Stimulated activated CD8-positive, alpha-beta memory T cell treated with anti-CD3 and anti-CD28 coated beads, Interleukin-4, amount 100 ng/mL, for 48 hours (primary cell): ENCODE results near the gene BHMT.
"Not testable (repeated sequence)": the region's sequence is repeated elsewhere in the genome, so short reads cannot be mapped to it uniquely, and the experiment has no call there.

Experiments
- DNase-seq: peaks from one replicate; pipeline ENCODE4 v3.0.0-alpha.2; 2020

BHMT gene

DNA sequence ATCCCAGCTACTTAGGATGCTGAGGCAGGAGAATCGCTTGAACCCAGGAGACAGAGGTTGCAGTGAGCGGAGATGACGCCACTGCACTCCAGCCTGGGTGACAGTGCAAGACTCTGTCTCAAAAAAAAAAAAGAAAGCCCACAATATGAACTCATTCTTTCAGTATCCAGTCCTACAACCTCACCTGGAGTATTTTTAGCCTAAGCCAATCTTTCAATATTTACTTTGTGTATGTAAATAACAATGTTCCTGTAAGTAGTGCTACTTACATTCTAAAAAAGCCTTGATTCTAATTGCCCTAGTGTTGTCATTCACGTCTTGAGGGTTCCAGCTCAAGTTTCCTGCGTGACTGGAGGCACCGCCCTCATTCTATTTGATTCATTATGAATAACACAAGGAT, 62.0 kb downstream of the BHMT start:
- DNase-seq, result no peak

DNA sequence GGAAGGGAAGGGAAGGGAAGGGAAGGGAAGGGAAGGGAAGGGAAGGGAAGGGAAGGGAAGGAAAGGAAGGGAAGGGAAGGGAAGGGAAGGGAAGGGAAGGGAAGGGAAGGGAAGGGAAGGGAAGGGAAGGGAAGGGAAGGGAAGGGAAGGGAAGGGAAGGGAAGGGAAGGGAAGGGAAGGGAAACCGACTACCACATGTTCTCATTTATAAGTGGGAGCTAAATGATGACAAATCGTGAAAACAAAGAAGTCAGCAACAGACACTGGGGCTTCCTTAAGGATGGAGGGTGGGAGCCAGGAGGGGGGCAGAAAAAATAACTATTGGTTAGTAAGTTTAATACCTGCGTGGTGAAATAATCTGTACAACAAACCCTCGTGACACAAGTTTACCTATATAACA, 68.8 kb downstream of the BHMT start:
- DNase-seq, result not testable (repeated sequence)

DNA sequence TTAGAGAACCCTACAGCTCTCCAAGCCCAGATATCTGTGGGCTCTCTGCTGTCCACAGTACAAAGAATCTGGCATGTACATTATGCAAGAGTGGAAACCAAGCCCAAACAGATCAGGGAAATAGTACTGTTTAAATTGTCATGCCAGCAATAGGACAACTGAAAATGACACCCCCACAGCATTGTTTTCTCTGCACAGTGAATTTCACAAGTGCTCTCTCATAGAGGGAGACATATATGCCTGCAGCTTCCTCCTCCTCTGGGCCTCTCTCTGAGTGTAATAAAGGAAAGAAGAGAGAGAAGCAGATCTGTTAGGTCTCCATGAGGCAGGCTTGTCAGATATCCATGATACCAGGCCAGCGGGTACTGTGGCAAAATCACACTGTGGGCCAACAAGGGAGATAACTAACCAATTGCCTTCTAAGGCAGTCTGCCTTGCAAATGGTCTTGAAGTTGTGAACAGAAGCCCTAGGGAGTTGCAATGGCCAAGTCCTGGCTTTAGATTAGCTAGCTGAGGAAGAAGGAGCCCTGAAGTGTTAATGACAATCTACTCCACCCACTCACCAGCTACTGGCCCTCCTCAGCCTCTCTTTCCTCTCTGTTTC, 69.9 kb downstream of the BHMT start:
- DNase-seq, result no peak
